Naive B cell (primary cell): ENCODE data around the gene CRX. TPM values are rescaled to one million over a fixed set of nuclear protein-coding genes. Genes with fewer than 3 reads are reported as not detected.

Experiments
- ATAC-seq, 2 donors: fragments of 150-1000 bp; cut with Tn5 transposase; 2 replicates each; pipeline ENCODE4 v1.10.0; 2021; ENCODE audit warnings: low read depth in 2 of 2, mild to moderate bottlenecking in 2 of 2, moderate library complexity in 2 of 2
- DNase-seq: peaks from one replicate; pipeline ENCODE4 v3.0.0; 2022
- H3K27ac Mint-ChIP-seq, 6 donors: one replicate each; pipeline ENCODE4 v1.8.0; 2020 to 2022; ENCODE audit warnings: mild to moderate bottlenecking in 6 of 6, mixed read lengths in 6 of 6, moderate library complexity in 5 of 6, inconsistent platforms in 2 of 6
- H3K27me3 Mint-ChIP-seq, 3 donors: one replicate each; pipeline ENCODE4 v1.8.0; 2021 to 2022; ENCODE audit warnings: mixed read lengths in 3 of 3, mild to moderate bottlenecking in 1 of 3
- H3K36me3 Mint-ChIP-seq, 2 donors: one replicate each; pipeline ENCODE4 v1.8.0; 2020 to 2022; ENCODE audit warnings: mixed read lengths in 2 of 2, inconsistent platforms in 1 of 2, mild to moderate bottlenecking in 1 of 2
- H3K4me1 Mint-ChIP-seq, 3 donors: one replicate each; pipeline ENCODE4 v1.8.0; 2020 to 2022; ENCODE audit warnings: mixed read lengths in 3 of 3, inconsistent platforms in 1 of 3, mild to moderate bottlenecking in 1 of 3, moderate library complexity in 1 of 3
- H3K4me3 Mint-ChIP-seq, 8 donors: one replicate each; pipeline ENCODE4 v1.8.0; 2020 to 2022; ENCODE audit warnings: mild to moderate bottlenecking in 8 of 8, mixed read lengths in 8 of 8, moderate library complexity in 8 of 8, inconsistent platforms in 2 of 8
- H3K9me3 Mint-ChIP-seq, 7 donors: one replicate each; pipeline ENCODE4 v1.8.0; 2020 to 2022; ENCODE audit warnings: mixed read lengths in 7 of 7, mild to moderate bottlenecking in 5 of 7, inconsistent platforms in 2 of 7, moderate library complexity in 1 of 7
- polyA plus RNA-seq, 6 donors: library from polyadenylated mRNA; unstranded; fragments of 300-500 nt; fragmentation: Illumina TruSeq; gene quantifications; one replicate each; pipeline ENCODE4 v1.2.3, GENCODE V29; 2021; ENCODE audit warnings: low read depth in 6 of 6

The CRX gene
- polyA plus RNA-seq, 6 donors from 2014 or later, result not detected

DNA sequence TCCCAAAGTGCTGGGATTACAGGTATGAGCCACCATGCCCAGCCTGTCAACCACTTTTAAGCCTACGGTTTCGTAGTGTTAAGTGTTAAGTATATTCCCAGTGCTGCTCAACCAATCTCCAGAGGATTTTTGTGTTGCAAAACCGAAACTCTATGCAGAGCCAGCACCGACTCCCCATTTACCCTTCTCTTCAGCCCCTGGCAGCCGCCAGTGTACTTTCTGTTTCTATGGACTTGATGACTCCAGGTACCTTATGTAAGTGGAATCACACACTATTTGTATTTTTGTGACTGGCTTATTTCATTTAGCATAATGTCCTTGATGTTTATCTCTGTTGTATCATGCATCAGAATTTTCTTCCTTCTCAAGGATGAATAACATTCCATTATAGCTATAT, 63.3 kb downstream of the CRX start:
- Mint-ChIP-seq H3K27me3 (peaks cover 21 to 37% (median 27%) of the 10 kb centered on the region in 3 donors), H3K9me3 (peaks cover 0 to 2% (median 0%) of the 10 kb centered on the region in 7 donors), H3K4me3 (no peak overlapping the region), H3K27ac (no peak overlapping the region), H3K36me3 (no peaks in the 10 kb centered on the region), H3K4me1 (no peaks in the 10 kb centered on the region)
- DNase-seq, result no peak
- ATAC-seq, result no peak

DNA sequence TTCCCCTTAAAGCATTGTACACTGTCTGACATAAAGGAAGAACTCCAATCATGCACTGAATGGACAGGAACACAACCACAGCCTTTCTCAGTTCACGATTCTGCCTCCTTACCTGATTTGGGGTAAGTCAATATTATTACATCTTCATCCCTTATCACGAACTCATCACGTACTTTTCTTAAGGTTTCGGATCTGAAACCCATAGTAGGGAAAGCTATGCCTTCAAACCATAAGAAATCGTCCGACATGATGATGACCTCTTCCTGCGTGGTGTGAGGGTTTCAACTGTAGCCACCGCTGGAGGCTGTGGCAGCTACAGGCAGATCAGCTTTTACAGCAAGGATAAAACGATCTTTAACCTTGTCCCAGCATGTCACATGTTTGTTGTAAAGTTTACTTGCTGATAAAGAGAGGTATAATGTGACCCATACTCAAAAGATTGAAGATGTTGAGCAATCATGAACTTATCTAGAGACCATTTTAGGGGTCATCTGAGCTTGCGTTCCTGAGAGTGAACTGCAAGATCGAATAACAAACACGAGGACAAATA, 64.3 kb downstream of the CRX start, which contains the start of gene SULT2A1:
SULT2A1 (minus strand) TSS at position 306 of the 550 bp plus-strand sequence; CDS start at position 248, 58 bp downstream.
- H3K4me3 Mint-ChIP-seq, result no peak within 1 kb of the TSS
- ATAC-seq, result no peak
- no peaks in the 10 kb centered on the region for H3K36me3 Mint-ChIP-seq
- no peaks in the 10 kb centered on the region for H3K4me1 Mint-ChIP-seq
- H3K27me3 Mint-ChIP-seq, result peaks cover 28 to 37% (median 32%) of the 10 kb centered on the region in 3 donors
- no peak for DNase-seq
- H3K9me3 Mint-ChIP-seq, result peaks cover 0 to 5% (median 0%) of the 10 kb centered on the region in 7 donors
- no peak within 1 kb of the TSS for H3K27ac Mint-ChIP-seq

DNA sequence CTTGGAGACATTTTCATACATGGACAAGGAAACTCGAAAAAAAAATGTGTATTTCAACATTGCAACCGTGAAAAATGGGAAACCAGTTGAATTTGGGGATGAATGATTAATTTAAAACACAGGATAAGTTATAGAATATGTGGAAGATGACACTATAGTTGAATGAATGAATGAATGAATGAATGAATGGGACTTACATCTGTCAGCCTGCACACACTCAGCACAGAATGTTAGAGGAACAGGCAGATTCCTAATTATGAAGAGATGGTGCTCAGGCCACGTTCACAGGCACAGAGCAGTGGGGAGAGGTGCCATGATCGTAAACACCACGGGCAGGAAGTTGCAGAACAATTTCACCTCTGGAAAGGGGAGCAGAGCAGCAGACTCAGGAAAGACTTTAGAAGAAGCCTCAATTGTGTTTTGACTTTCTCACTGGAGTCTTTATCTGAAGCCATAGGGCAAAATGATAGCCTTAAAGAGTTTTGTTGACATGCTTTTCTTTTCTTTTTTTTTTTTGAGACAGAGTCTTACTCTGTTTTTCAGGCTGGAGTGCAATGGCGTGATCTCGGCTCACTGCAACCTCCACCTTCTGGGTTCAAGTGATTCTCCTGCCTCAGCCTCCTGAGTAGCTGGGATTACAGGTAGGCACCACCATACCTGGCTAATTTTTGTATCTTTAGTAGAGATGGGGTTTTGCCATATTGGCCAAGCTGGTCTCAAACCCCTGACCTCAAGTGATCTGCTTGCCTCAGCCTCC, 69.3 kb downstream of the CRX start:
- DNase-seq (no peak), ATAC-seq (no peak)
- Mint-ChIP-seq H3K27ac (no peak overlapping the region), H3K4me3 (no peak overlapping the region), H3K9me3 (peaks cover 4 to 19% (median 5%) of the 10 kb centered on the region in 7 donors), H3K36me3 (peaks cover 0 to 12% of the 10 kb centered on the region in 2 donors), H3K27me3 (peaks cover 15 to 25% (median 18%) of the 10 kb centered on the region in 3 donors), H3K4me1 (no peaks in the 10 kb centered on the region)

DNA sequence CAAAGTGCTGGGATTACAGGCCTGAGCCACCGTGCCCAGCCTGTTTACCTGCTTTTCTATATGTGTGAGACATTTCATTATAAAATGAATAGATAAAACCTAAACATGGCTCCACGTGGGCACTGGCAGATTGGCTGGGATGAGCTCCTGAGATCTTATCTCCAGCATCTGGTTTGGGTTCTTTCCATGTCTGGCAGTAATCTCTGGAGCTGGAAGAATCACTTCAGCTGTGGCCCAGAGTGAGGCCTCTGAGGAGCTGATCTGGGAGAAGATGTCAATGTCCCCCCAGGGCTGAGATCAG, 69.8 kb downstream of the CRX start:
- Mint-ChIP-seq H3K27me3 (peaks cover 14 to 23% (median 14%) of the 10 kb centered on the region in 3 donors), H3K36me3 (peaks cover 0 to 12% of the 10 kb centered on the region in 2 donors), H3K4me1 (no peaks in the 10 kb centered on the region), H3K27ac (no peak overlapping the region), H3K9me3 (peaks cover 4 to 24% (median 5%) of the 10 kb centered on the region in 7 donors), H3K4me3 (no peak overlapping the region)
- ATAC-seq (no peak), DNase-seq (no peak)

DNA sequence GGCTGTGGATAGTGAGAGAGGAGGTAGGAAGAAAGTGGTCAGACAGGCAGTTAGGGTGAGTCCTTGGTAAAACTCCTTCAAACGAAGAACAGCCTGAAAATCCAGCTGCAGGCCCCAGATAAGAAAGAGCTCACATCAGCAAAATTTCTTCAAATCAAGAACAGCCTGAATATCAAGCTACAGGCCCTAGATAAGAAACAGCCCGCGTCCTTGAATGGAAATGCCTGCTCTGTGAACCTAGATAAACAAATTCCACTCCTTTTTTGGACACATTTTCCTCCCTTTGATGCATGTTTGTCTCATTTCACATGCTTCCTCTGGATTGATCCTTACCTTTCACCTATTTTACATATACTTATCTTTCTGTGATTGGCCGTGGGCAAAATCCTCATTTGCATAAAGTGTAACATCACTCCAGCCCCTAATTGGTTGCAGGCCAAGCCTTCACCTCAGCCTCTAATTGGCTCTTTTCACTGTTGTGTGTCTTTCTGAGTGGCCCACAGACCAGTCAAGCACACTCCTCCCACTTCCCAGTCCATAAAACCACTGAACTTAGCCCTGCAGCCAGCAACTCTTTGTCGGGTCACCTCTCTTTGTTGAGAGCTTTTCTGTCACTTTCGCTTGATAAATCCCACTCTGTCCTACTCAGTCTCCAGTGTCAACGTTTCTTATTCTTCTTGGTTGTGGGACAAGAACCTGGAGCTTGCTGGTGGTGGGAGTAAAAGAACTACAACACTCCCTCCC, 70.4 kb downstream of the CRX start:
- H3K36me3 Mint-ChIP-seq, result peaks cover 0 to 12% of the 10 kb centered on the region in 2 donors
- H3K27ac Mint-ChIP-seq, result peak overlapping the region in 2 of 6 donors; percentile 46 to 56
- no peak overlapping the region for H3K4me3 Mint-ChIP-seq
- ATAC-seq (no peak), DNase-seq (no peak)
- H3K9me3 Mint-ChIP-seq, result peaks cover 4 to 25% (median 5%) of the 10 kb centered on the region in 7 donors
- H3K27me3 Mint-ChIP-seq, result peaks cover 9 to 23% (median 14%) of the 10 kb centered on the region in 3 donors
- no peaks in the 10 kb centered on the region for H3K4me1 Mint-ChIP-seq

Other genes with a start within 250 kb of the CRX start
- not detected for gene ZNF541, start 248.8 kb upstream of the CRX start, polyA plus RNA-seq
- gene BICRA, start 212.8 kb upstream of the CRX start, polyA plus RNA-seq, result 1 to 10 TPM in 1 of 6 donors, under 1 TPM in 4, not detected in 1; 0.37 to 1.5 (median 0.83) TPM
- not detected for gene EHD2, start 108.5 kb upstream of the CRX start, polyA plus RNA-seq
- 100 to 1,000 TPM; 128 to 360 (median 285) TPM for gene NOP53, start 76.4 kb upstream of the CRX start, polyA plus RNA-seq
- gene SELENOW, start 43.2 kb upstream of the CRX start, polyA plus RNA-seq, result 100 to 1,000 TPM in 3 of 6 donors, 10 to 100 TPM in 3; 68.2 to 131 (median 102) TPM
- gene TPRX1, start 17.4 kb upstream of the CRX start, polyA plus RNA-seq, result not detected
- gene TPRX2, start 37.3 kb downstream of the CRX start, polyA plus RNA-seq, result not detected
- gene SULT2A1, start 64.4 kb downstream of the CRX start, polyA plus RNA-seq, result not detected
- not detected for gene BSPH1, start 170.2 kb downstream of the CRX start, polyA plus RNA-seq
- gene ELSPBP1, start 172.7 kb downstream of the CRX start, polyA plus RNA-seq, result not detected
- under 1 TPM in 3 of 6 donors, not detected in 3; 0.43 to 0.56 (median 0.50) TPM for gene CABP5, start 222.1 kb downstream of the CRX start, polyA plus RNA-seq